CD14-positive monocyte (primary cell): ENCODE data around the gene MGME1. TPM values are rescaled to one million over a fixed set of nuclear protein-coding genes. Genes with fewer than 3 reads are reported as not detected.

ENCODE experiments used
- DNase-seq, 3 donors: peaks; one replicate each; pipeline ENCODE4 v3.0.0-alpha.2; 2011 to 2022
- H2AFZ ChIP-seq: 2 replicates; pipeline ENCODE4 v1.6.0; 2012; ENCODE audit warnings: mild to moderate bottlenecking, low read depth, low read length, inconsistent platforms; ENCODE audit not compliant: insufficient read depth, poor library complexity, severe bottlenecking
- H3K27ac ChIP-seq, 2 donors: 1 replicate in 1 of 2; 2 replicates in 1 of 2; pipeline ENCODE4 v1.5.1; 2012 to 2013; ENCODE audit warnings: low read length in 2 of 2, control low read depth in 1 of 2, inconsistent platforms in 1 of 2, low read depth in 1 of 2, mild to moderate bottlenecking in 1 of 2
- H3K27me3 ChIP-seq, 2 donors: one replicate each; pipeline versions ENCODE4 v1.6.0 to v1.6.1; 2011 to 2013; ENCODE audit warnings: low read length in 2 of 2; ENCODE audit not compliant: control insufficient read depth in 2 of 2, insufficient read depth in 2 of 2
- H3K36me3 ChIP-seq, 2 donors: replicated peaks in 1 of 2; 1 replicate in 1 of 2; 2 replicates in 1 of 2; pipeline versions ENCODE4 v1.5.1 to v1.6.1; 2012 to 2013; ENCODE audit warnings: low read length in 2 of 2, control low read depth in 1 of 2, inconsistent platforms in 1 of 2, mild to moderate bottlenecking in 1 of 2; ENCODE audit not compliant: insufficient read depth in 2 of 2, control insufficient read depth in 1 of 2
- H3K4me1 ChIP-seq, 2 donors: 1 replicate in 1 of 2; 2 replicates in 1 of 2; pipeline versions ENCODE4 v1.5.1 to v1.6.1; 2012 to 2013; ENCODE audit warnings: low read length in 2 of 2, control low read depth in 1 of 2, inconsistent platforms in 1 of 2, mild to moderate bottlenecking in 1 of 2, moderate library complexity in 1 of 2; ENCODE audit not compliant: insufficient read depth in 2 of 2, control insufficient read depth in 1 of 2
- H3K4me2 ChIP-seq: replicated peaks from 2 replicates; pipeline ENCODE3; 2012; ENCODE audit warnings: low read length, moderate library complexity, mild to moderate bottlenecking; ENCODE audit not compliant: poor library complexity, severe bottlenecking; ENCODE audit errors: extremely low read depth
- H3K4me3 ChIP-seq, 3 experiments: fragments of 200-600 bp in 1 of 3; sonication (generic) in 1 of 3; replicated peaks in 1 of 3; 1 replicate in 2 of 3; 2 replicates in 1 of 3; pipeline ENCODE4 v1.5.1; 2011 to 2013; ENCODE audit warnings: low read length in 3 of 3, mild to moderate bottlenecking in 3 of 3, control low read depth in 2 of 3, low read depth in 2 of 3, inconsistent platforms in 1 of 3, moderate library complexity in 1 of 3
- H3K79me2 ChIP-seq: 2 replicates; pipeline ENCODE4 v1.6.0; 2012; ENCODE audit warnings: mild to moderate bottlenecking, control low read depth, inconsistent platforms, low read length, moderate library complexity; ENCODE audit not compliant: insufficient read depth
- H3K9ac ChIP-seq: 2 replicates; pipeline ENCODE4 v1.6.0; 2017; ENCODE audit warnings: low read length, mild to moderate bottlenecking; ENCODE audit not compliant: insufficient read depth, poor library complexity, severe bottlenecking
- H3K9me3 ChIP-seq, 2 donors: replicated peaks in 1 of 2; 1 replicate in 1 of 2; 2 replicates in 1 of 2; pipeline versions ENCODE4 v1.5.1 to v1.6.1; 2012 to 2013; ENCODE audit warnings: low read length in 2 of 2, control low read depth in 1 of 2; ENCODE audit not compliant: control insufficient read depth in 1 of 2, insufficient read depth in 1 of 2
- H4K20me1 ChIP-seq: 2 replicates; pipeline ENCODE4 v1.6.0; 2012; ENCODE audit warnings: mild to moderate bottlenecking, low read length, control low read depth, moderate library complexity; ENCODE audit not compliant: insufficient read depth
- H3K27ac Mint-ChIP-seq, 7 donors: one replicate each; pipeline ENCODE4 v1.8.0; 2020; ENCODE audit warnings: mild to moderate bottlenecking in 7 of 7, mixed read lengths in 7 of 7, moderate library complexity in 6 of 7, inconsistent platforms in 2 of 7
- H3K27me3 Mint-ChIP-seq, 3 donors: one replicate each; pipeline ENCODE4 v1.8.0; 2021 to 2022; ENCODE audit warnings: low read depth in 3 of 3, mild to moderate bottlenecking in 3 of 3, mixed read lengths in 3 of 3, moderate library complexity in 3 of 3, inconsistent platforms in 1 of 3
- H3K36me3 Mint-ChIP-seq, 2 donors: one replicate each; pipeline ENCODE4 v1.8.0; 2020; ENCODE audit warnings: mixed read lengths in 2 of 2, inconsistent platforms in 1 of 2, mild to moderate bottlenecking in 1 of 2
- H3K4me1 Mint-ChIP-seq: one replicate; pipeline ENCODE4 v1.8.0; 2020; ENCODE audit warnings: mild to moderate bottlenecking, mixed read lengths
- H3K4me3 Mint-ChIP-seq, 2 donors: one replicate each; pipeline ENCODE4 v1.8.0; 2020; ENCODE audit warnings: mild to moderate bottlenecking in 2 of 2, mixed read lengths in 2 of 2, moderate library complexity in 1 of 2
- H3K9me3 Mint-ChIP-seq, 7 donors: one replicate each; pipeline ENCODE4 v1.8.0; 2020 to 2022; ENCODE audit warnings: mixed read lengths in 7 of 7, mild to moderate bottlenecking in 6 of 7, moderate library complexity in 6 of 7, inconsistent platforms in 2 of 7
- WGBS: methylation state at CpG from one replicate; pipeline ENCODE4 v1.1.5; 2013; ENCODE audit warnings: missing lambda C conversion rate; ENCODE audit not compliant: insufficient coverage; 5-methylcytosine and 5-hydroxymethylcytosine counted together
- intact Hi-C, 2 donors: fragments of 100-400 bp; cut with micrococcal nuclease; formaldehyde crosslinking; loops; one replicate each; pipeline versions ENCODE4 v1.15.0 to v1.15.1; 2023
- polyA plus RNA-seq, 3 donors: library from polyadenylated mRNA; depleted of rRNA in 1 of 3; unstranded in 2 of 3; stranded (reverse) in 1 of 3; fragments of 300-500 nt in 2 of 3; fragments of >200 nt in 1 of 3; fragmentation: Illumina TruSeq in 2 of 3; gene quantifications; 1 replicate in 2 of 3; 2 replicates in 1 of 3; pipeline ENCODE4 v1.2.3, GENCODE V29; 2012 to 2021
- TF ChIP-seq, protein P1 (sequence below): fragments of 200-600 bp; IDR thresholded peaks from one replicate; pipeline ENCODE4 v1.8.0; 2022; ENCODE audit warnings: antibody characterized with exemption, mild to moderate bottlenecking

The MGME1 gene
- polyA plus RNA-seq, 3 donors = 2.5 to 20.1 (median 13.4) TPM

DNA sequence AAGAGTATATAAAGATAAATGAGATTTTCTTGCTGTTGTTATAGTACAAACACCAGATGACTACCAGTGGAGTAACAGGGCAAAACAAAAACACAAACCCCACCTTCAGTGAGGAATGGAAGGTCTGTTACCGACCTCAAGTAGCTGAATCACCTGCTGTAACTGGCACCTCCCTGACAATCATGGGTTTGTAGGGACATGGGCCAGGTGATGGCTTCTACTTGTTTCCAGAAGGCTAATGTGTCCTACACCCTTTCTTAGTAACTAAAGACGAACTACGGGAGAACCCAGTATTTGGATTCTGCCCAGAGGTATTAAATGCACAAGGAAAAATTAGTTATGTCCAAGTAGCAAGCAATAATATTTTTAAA lies 27.0 kb upstream of the MGME1 start:
- Mint-ChIP-seq H3K27me3 (peaks cover 0 to 2% (median 0%) of the 10 kb centered on the region in 3 donors), H3K9me3 (peaks cover 0 to 3% (median 0%) of the 10 kb centered on the region in 7 donors), H3K36me3 (peaks cover 60 to 64% of the 10 kb centered on the region in 2 donors), H3K27ac (no peak overlapping the region), H3K4me1 (peaks cover 13% of the 10 kb centered on the region), H3K4me3 (no peak overlapping the region)
- Histone ChIP-seq H2AFZ (no peak overlapping the region), H3K27me3 (no peaks in the 10 kb centered on the region), H3K4me2 (no peak overlapping the region), H3K27ac (no peak overlapping the region), H3K9me3 (no peaks in the 10 kb centered on the region), H3K4me1 (peaks cover 6 to 7% of the 10 kb centered on the region in 2 donors), H3K9ac (no peak overlapping the region), H3K79me2 (peaks cover 6% of the 10 kb centered on the region), H3K4me3 (no peak overlapping the region), H3K36me3 (peaks cover 56 to 69% of the 10 kb centered on the region in 2 donors), H4K20me1 (peaks cover 31% of the 10 kb centered on the region)
- WGBS = no CpG with 5 or more reads among the region's 3 CpGs
- TF ChIP-seq, protein P1, sequence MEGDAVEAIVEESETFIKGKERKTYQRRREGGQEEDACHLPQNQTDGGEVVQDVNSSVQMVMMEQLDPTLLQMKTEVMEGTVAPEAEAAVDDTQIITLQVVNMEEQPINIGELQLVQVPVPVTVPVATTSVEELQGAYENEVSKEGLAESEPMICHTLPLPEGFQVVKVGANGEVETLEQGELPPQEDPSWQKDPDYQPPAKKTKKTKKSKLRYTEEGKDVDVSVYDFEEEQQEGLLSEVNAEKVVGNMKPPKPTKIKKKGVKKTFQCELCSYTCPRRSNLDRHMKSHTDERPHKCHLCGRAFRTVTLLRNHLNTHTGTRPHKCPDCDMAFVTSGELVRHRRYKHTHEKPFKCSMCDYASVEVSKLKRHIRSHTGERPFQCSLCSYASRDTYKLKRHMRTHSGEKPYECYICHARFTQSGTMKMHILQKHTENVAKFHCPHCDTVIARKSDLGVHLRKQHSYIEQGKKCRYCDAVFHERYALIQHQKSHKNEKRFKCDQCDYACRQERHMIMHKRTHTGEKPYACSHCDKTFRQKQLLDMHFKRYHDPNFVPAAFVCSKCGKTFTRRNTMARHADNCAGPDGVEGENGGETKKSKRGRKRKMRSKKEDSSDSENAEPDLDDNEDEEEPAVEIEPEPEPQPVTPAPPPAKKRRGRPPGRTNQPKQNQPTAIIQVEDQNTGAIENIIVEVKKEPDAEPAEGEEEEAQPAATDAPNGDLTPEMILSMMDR = no peak
- intact Hi-C loops = no loop called here
- no peak for DNase-seq

DNA sequence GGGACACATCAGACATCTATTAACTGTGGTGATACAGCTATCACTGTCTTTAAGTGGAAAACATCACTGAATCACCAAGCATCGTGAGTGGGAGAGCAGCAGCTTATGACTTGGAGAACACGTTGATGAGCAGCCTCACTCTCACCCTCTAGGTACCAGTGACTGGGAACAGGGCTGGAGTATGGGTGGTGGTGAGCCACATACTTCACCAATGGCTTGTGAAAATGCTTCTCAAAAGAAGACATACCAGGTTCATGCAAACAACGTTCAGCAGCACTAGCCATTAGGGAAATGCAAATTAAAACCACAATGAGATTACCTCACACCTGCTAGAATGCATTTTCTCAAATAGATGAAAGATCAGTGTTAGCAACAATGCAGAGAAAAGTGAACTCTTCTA lies 25.5 kb upstream of the MGME1 start:
- TF ChIP-seq, protein P1 = no peak
- Mint-ChIP-seq H3K27ac (peak overlapping the region in 2 of 7 donors; percentile 15 to 43), H3K9me3 (no peaks in the 10 kb centered on the region), H3K27me3 (no peaks in the 10 kb centered on the region), H3K4me1 (peaks cover 13% of the 10 kb centered on the region), H3K4me3 (no peak overlapping the region), H3K36me3 (peaks cover 75 to 79% of the 10 kb centered on the region in 2 donors)
- Histone ChIP-seq H3K79me2 (peaks cover 13% of the 10 kb centered on the region), H3K9ac (no peak overlapping the region), H3K4me3 (no peak overlapping the region), H3K4me1 (peaks cover 6 to 7% of the 10 kb centered on the region in 2 donors), H2AFZ (no peak overlapping the region), H3K27me3 (no peaks in the 10 kb centered on the region), H3K9me3 (no peaks in the 10 kb centered on the region), H3K27ac (peak overlapping the region in 1 of 2 donors; percentile 23), H4K20me1 (peaks cover 40% of the 10 kb centered on the region), H3K4me2 (no peak overlapping the region), H3K36me3 (peaks cover 71 to 84% of the 10 kb centered on the region in 2 donors)
- intact Hi-C loops = no loop called here
- no CpG with 5 or more reads among the region's 3 CpGs for WGBS
- DNase-seq = no peak
